Stimulated activated CD8-positive, alpha-beta memory T cell treated with anti-CD3 and anti-CD28 coated beads, Interleukin-2, amount 100 ng/mL, for 48 hours (primary cell): ENCODE data around the gene WFDC1.

Experiments used
- DNase-seq, 2 donors: peaks; one replicate each; pipeline ENCODE4 v3.0.0-alpha.2; 2020; ENCODE audit warnings: low read depth in 2 of 2

Gene WFDC1

GRCh38 chr16:84378099-84378498 is 83.4 kb downstream of the WFDC1 start:
- no peak for DNase-seq

- DNase-seq: no peak
These were observed 83.9 kb downstream of the WFDC1 start for GRCh38 chr16:84378567-84378966.

GRCh38 chr16:84379008-84379708 is 84.5 kb downstream of the WFDC1 start:
- no peak for DNase-seq
